K562 (cell line): ENCODE data around the gene RHEBL1. TPM values are rescaled to one million over a fixed set of nuclear protein-coding genes. Genes with fewer than 3 reads are reported as not detected.

Experiments used
- ATAC-seq: fragments of 200-7000 bp; cut with Tn5 transposase; 3 replicates; pipeline ENCODE4 v1.9.1; 2020; ENCODE audit warnings: moderate library complexity
- BruUV-seq: library from RNA; stranded (reverse); fragments of 400-500 nt; replicated peaks from 2 replicates; lab custom pipeline; 2021; lab: Mats Ljungman, UMichigan
- CTCF ChIA-PET: fragments of 300-600 bp; formaldehyde crosslinking; extraction: SDS; loops from one replicate; lab custom pipeline; 2021; ENCODE audit warnings: low intra/inter-chr PET ratio; lab: Yijun Ruan, JAX
- POLR2A ChIA-PET: fragments of 300-600, 350-650 bp; sonication (Branson Sonifier 250); formaldehyde crosslinking; extraction: SDS; loops from one replicate; lab custom pipeline; 2021; ENCODE audit warnings: antibody characterized with exemption, inconsistent platforms; lab: Yijun Ruan, JAX
- DNase-seq, 4 experiments: peaks; one replicate each; pipeline versions ENCODE4 v3.0.0 to v3.0.0-alpha.2; 2011 to 2018; ENCODE audit warnings: low spot score in 3 of 4, mixed read lengths in 3 of 4; ENCODE audit errors: extremely low read depth in 1 of 4
- FAIRE-seq: peaks from 2 replicates; lab custom pipeline; 2011; peaks lifted over from hg19 to GRCh38; lab: Jason Lieb, UNC
- H2AFZ ChIP-seq: 2 replicates; pipeline ENCODE4 v1.6.0; 2011; ENCODE audit warnings: low read depth, low read length, control low read depth, inconsistent platforms
- H3K27ac ChIP-seq: fragments of 200-600 bp; 3 replicates; pipeline ENCODE4 v1.8.0; 2011; ENCODE audit warnings: low read depth, mild to moderate bottlenecking, control low read depth, inconsistent platforms, low read length, moderate library complexity, mixed read lengths; ENCODE audit errors: extremely low read depth
- H3K27me3 ChIP-seq, 2 experiments: fragments of 300-600 bp in 1 of 2; 2 replicates in 1 of 2; 3 replicates in 1 of 2; pipeline versions ENCODE4 v1.6.0 to v1.8.0; 2011; ENCODE audit warnings: inconsistent platforms in 2 of 2, low read length in 2 of 2, mild to moderate bottlenecking in 1 of 2, mixed read lengths in 1 of 2, moderate library complexity in 1 of 2; ENCODE audit not compliant: control insufficient read depth in 2 of 2, insufficient read depth in 2 of 2
- H3K36me3 ChIP-seq: fragments of 300-600 bp; 3 replicates; pipeline ENCODE4 v1.8.0; 2011; ENCODE audit warnings: mild to moderate bottlenecking, low read length, inconsistent platforms; ENCODE audit not compliant: control insufficient read depth, insufficient read depth
- H3K4me1 ChIP-seq, 2 experiments: fragments of 200-600 bp in 1 of 2; replicated peaks in 1 of 2; 2 replicates in 1 of 2; 3 replicates in 1 of 2; pipeline versions ENCODE4 v1.5.1 to v1.8.0; 2011; ENCODE audit warnings: inconsistent platforms in 2 of 2, low read length in 2 of 2, mild to moderate bottlenecking in 1 of 2, mixed read lengths in 1 of 2, moderate library complexity in 1 of 2; ENCODE audit not compliant: control insufficient read depth in 2 of 2, insufficient read depth in 2 of 2
- H3K4me2 ChIP-seq: 2 replicates; pipeline ENCODE4 v1.6.1; 2011; ENCODE audit warnings: low read length, control low read depth, inconsistent platforms, mixed read lengths; ENCODE audit not compliant: insufficient read depth
- H3K4me3 ChIP-seq: fragments of 200-600 bp; sonication (generic), shearing (Covaris generic); 2 replicates; pipeline ENCODE4 v1.5.1; 2016; ENCODE audit warnings: control low read depth, inconsistent platforms
- H3K79me2 ChIP-seq: fragments of 200-600 bp; 3 replicates; pipeline ENCODE4 v1.8.0; 2011; ENCODE audit warnings: low read length, inconsistent platforms; ENCODE audit not compliant: control insufficient read depth, insufficient read depth
- H3K9ac ChIP-seq, 2 experiments: 2 replicates each; pipeline versions ENCODE4 v1.6.0 to v1.6.1; 2011; ENCODE audit warnings: low read depth in 2 of 2, low read length in 2 of 2, control low read depth in 1 of 2, inconsistent platforms in 1 of 2, mild to moderate bottlenecking in 1 of 2, mixed read lengths in 1 of 2; ENCODE audit not compliant: insufficient read depth in 1 of 2
- H3K9me1 ChIP-seq: one replicate; pipeline ENCODE4 v1.6.0; 2011; ENCODE audit warnings: inconsistent platforms, mild to moderate bottlenecking, low read length, moderate library complexity; ENCODE audit not compliant: control insufficient read depth, insufficient read depth
- H3K9me3 ChIP-seq: replicated peaks from 2 replicates; pipeline ENCODE4 v1.5.1; 2011; ENCODE audit warnings: low read depth, low read length, inconsistent platforms; ENCODE audit not compliant: control insufficient read depth, insufficient read depth
- H4K20me1 ChIP-seq: replicated peaks from 2 replicates; pipeline ENCODE4 v1.6.1; 2011; ENCODE audit warnings: low read length, inconsistent platforms, mixed read lengths; ENCODE audit not compliant: control insufficient read depth, insufficient read depth
- FOS ChIP-seq: IDR thresholded peaks from 3 replicates; pipeline ENCODE4 v1.6.1; 2011; ENCODE audit not compliant: insufficient read length; ENCODE audit errors: extremely low read depth
- FOXA3 ChIP-seq, 2 experiments: fragments of 450-650 bp in 1 of 2; sonication (generic) in 1 of 2; formaldehyde crosslinking; IDR thresholded peaks in 1 of 2; conservative IDR thresholded peaks in 1 of 2; 2 replicates each; pipeline versions ENCODE4 v1.4.0 to v1.8.0; 2020 to 2022; ENCODE audit warnings: mild to moderate bottlenecking in 2 of 2, missing genetic modification reagents in 1 of 2
- HEY1 ChIP-seq: fragments of 250-450 bp; sonication (Bioruptor Pico); IDR thresholded peaks from 2 replicates; pipeline ENCODE4 v1.5.0; 2020; ENCODE audit warnings: mild to moderate bottlenecking, moderate library complexity, borderline replicate concordance
- PML ChIP-seq: IDR thresholded peaks from 2 replicates; pipeline ENCODE4 v1.6.1; 2012; ENCODE audit warnings: low read length, inconsistent platforms
- POLR2B ChIP-seq: fragments of 450-650 bp; IDR thresholded peaks from 2 replicates; pipeline ENCODE4 v1.6.1; 2018; ENCODE audit warnings: low read depth; ENCODE audit not compliant: partially characterized antibody
- SMAD1 ChIP-seq: fragments of 150-350 bp; IDR thresholded peaks from 2 replicates; pipeline ENCODE4 v1.6.1; 2014; ENCODE audit warnings: low read length, low read depth; ENCODE audit not compliant: partially characterized antibody
- WGBS: fragments of 100-300 bp; shearing (Covaris generic); methylation state at CpG from one replicate; pipeline ENCODE4 v1.1.6; 2016; ENCODE audit warnings: low coverage, mixed read lengths; ENCODE audit not compliant: insufficient coverage; ENCODE audit errors: missing lambda C conversion rate; 5-methylcytosine and 5-hydroxymethylcytosine counted together
- in situ Hi-C: fragments of 300-500 bp; cut with MboI; formaldehyde crosslinking; loops from 4 replicates; pipeline ENCODE4 v1.15.0; 2018; ENCODE audit warnings: inconsistent platforms, mixed read lengths
- intact Hi-C: fragments of 100-400 bp; cut with micrococcal nuclease; formaldehyde crosslinking; loops from 2 replicates; pipeline ENCODE4 v1.14.2; 2022
- polyA plus RNA-seq, 8 experiments: library from polyadenylated mRNA; depleted of rRNA in 4 of 8; stranded (reverse) in 5 of 8; unstranded in 3 of 8; fragments of >200 nt; fragmentation: Nextera tagmentation in 2 of 8; fragmentation: Illumina TruSeq in 1 of 8; extraction: Ambion mirVana in 2 of 8; extraction: Trizol in 1 of 8; gene quantifications; 2 replicates each; pipeline versions ENCODE4 v1.2.1 to v1.2.3, GENCODE V29; 2011 to 2014; ENCODE audit warnings: inconsistent platforms in 1 of 8, missing spikeins in 1 of 8
- total RNA-seq, 7 experiments: library from RNA; depleted of rRNA in 6 of 7; stranded (reverse); fragments of >200 nt in 6 of 7; fragmentation: Illumina TruSeq in 2 of 7; extraction: Trizol in 2 of 7; gene quantifications; 2 replicates each; pipeline versions ENCODE4 v1.2.1 to v1.2.3, GENCODE V29; 2011 to 2021; ENCODE audit warnings: low replicate concordance in 1 of 7
- TF ChIP-seq, protein P1 (sequence below), 2 experiments: IDR thresholded peaks; 2 replicates each; pipeline ENCODE4 v1.6.1; 2012; ENCODE audit warnings: improper control_type of control experiment in 2 of 2, low read depth in 2 of 2, low read length in 2 of 2, borderline replicate concordance in 1 of 2
- TF ChIP-seq, protein P2 (sequence below): fragments of 250-450 bp; sonication (Bioruptor Pico); IDR thresholded peaks from 2 replicates; pipeline ENCODE4 v1.5.0; 2022; ENCODE audit warnings: mild to moderate bottlenecking
- TF ChIP-seq, protein P3 (sequence below): sonication (generic); formaldehyde crosslinking; IDR thresholded peaks from 2 replicates; pipeline ENCODE4 v1.8.0; 2022; ENCODE audit warnings: missing genetic modification reagents, mild to moderate bottlenecking, borderline replicate concordance
- TF ChIP-seq, protein P4 (sequence below): sonication (generic); formaldehyde crosslinking; IDR thresholded peaks from 2 replicates; pipeline ENCODE4 v1.8.1; 2022; ENCODE audit warnings: missing genetic modification reagents

The RHEBL1 gene
- total and polyA plus RNA-seq, 9 of the 15 experiments (the other 6 are each of a cell fraction or from before 2014, with no cell fraction given) = 4.3 to 36.1 (median 8.2) TPM

DNA sequence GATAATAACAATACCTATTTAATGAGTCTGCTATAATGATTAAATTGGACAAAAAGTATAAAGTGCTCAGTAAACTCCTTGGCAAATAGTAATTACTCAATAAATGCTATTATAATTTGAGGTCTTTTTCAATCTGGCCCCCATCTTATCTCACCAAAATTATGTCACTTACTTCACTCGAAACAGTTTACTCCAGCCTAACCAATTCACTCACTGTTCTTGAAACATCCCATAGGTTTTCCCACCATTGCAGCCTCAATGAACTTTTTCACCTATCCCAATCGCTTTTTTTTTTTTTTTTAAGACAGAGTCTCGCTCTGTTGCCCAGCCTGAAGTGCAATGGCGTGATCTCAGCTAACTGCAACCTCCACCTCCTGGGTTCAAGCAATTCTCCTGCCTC is 33.8 kb downstream of the RHEBL1 start:
- H3K9ac ChIP-seq = no peak overlapping the region
- H3K27me3 ChIP-seq = no peaks in the 10 kb centered on the region
- no peaks in the 10 kb centered on the region for H3K9me1 ChIP-seq
- intact Hi-C loops = no loop called here
- ChIA-PET CTCF (no interaction called here), POLR2A (interaction anchor here (0.7 to 12.9 kb wide), 4 partner anchors 9 to 17 kb away, joined by 3 to 78 read pairs (median 7); partner anchors contain the start of gene PRKAG1)
- peaks cover 0 to 13% of the 10 kb centered on the region in 2 experiments; a peak in 1 of 5 replicates for H3K4me1 ChIP-seq
- in situ Hi-C loops = no loop called here
- no peaks in the 10 kb centered on the region for H3K79me2 ChIP-seq
- FAIRE-seq (no peak), ATAC-seq (no peak), DNase-seq (no peak)
- H3K4me3 ChIP-seq = no peak overlapping the region
- H3K27ac ChIP-seq = no peak overlapping the region
- BruUV-seq = no TSS peak
- H4K20me1 ChIP-seq = no peaks in the 10 kb centered on the region; the same call in 1 of the 2 replicates
- 85% methylated on average over 2 of the region's 4 CpGs for WGBS
- peaks cover 97% of the 10 kb centered on the region; the same call in 2 of the 3 replicates for H3K36me3 ChIP-seq
- no peak overlapping the region for H3K4me2 ChIP-seq
- no peak overlapping the region for H2AFZ ChIP-seq
- H3K9me3 ChIP-seq = no peaks in the 10 kb centered on the region
- TF ChIP-seq, protein P1, sequence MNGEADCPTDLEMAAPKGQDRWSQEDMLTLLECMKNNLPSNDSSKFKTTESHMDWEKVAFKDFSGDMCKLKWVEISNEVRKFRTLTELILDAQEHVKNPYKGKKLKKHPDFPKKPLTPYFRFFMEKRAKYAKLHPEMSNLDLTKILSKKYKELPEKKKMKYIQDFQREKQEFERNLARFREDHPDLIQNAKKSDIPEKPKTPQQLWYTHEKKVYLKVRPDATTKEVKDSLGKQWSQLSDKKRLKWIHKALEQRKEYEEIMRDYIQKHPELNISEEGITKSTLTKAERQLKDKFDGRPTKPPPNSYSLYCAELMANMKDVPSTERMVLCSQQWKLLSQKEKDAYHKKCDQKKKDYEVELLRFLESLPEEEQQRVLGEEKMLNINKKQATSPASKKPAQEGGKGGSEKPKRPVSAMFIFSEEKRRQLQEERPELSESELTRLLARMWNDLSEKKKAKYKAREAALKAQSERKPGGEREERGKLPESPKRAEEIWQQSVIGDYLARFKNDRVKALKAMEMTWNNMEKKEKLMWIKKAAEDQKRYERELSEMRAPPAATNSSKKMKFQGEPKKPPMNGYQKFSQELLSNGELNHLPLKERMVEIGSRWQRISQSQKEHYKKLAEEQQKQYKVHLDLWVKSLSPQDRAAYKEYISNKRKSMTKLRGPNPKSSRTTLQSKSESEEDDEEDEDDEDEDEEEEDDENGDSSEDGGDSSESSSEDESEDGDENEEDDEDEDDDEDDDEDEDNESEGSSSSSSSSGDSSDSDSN (IDR thresholded peaks at IDR 0.05; ENCODE audit: borderline replicate concordance in 1 of 2, low read depth in 2 of 2, low read length in 2 of 2) = no peak
- no peak for TF ChIP-seq SMAD1
- TF ChIP-seq POLR2B = no peak
- no peak for TF ChIP-seq FOS
- TF ChIP-seq, protein P2, sequence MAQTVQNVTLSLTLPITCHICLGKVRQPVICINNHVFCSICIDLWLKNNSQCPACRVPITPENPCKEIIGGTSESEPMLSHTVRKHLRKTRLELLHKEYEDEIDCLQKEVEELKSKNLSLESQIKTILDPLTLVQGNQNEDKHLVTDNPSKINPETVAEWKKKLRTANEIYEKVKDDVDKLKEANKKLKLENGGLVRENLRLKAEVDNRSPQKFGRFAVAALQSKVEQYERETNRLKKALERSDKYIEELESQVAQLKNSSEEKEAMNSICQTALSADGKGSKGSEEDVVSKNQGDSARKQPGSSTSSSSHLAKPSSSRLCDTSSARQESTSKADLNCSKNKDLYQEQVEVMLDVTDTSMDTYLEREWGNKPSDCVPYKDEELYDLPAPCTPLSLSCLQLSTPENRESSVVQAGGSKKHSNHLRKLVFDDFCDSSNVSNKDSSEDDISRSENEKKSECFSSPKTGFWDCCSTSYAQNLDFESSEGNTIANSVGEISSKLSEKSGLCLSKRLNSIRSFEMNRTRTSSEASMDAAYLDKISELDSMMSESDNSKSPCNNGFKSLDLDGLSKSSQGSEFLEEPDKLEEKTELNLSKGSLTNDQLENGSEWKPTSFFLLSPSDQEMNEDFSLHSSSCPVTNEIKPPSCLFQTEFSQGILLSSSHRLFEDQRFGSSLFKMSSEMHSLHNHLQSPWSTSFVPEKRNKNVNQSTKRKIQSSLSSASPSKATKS (CRISPR knock-in tag) = no peak
- TF ChIP-seq FOXA3 (CRISPR knock-in tag; conservative IDR thresholded peaks at IDR 0.05 in 1 of 2, IDR thresholded peaks at IDR 0.05 in 1 of 2) = no peak
- TF ChIP-seq PML = no peak
- TF ChIP-seq, protein P3, sequence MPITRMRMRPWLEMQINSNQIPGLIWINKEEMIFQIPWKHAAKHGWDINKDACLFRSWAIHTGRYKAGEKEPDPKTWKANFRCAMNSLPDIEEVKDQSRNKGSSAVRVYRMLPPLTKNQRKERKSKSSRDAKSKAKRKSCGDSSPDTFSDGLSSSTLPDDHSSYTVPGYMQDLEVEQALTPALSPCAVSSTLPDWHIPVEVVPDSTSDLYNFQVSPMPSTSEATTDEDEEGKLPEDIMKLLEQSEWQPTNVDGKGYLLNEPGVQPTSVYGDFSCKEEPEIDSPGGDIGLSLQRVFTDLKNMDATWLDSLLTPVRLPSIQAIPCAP (CRISPR knock-in tag) = no peak
- TF ChIP-seq, protein P4, sequence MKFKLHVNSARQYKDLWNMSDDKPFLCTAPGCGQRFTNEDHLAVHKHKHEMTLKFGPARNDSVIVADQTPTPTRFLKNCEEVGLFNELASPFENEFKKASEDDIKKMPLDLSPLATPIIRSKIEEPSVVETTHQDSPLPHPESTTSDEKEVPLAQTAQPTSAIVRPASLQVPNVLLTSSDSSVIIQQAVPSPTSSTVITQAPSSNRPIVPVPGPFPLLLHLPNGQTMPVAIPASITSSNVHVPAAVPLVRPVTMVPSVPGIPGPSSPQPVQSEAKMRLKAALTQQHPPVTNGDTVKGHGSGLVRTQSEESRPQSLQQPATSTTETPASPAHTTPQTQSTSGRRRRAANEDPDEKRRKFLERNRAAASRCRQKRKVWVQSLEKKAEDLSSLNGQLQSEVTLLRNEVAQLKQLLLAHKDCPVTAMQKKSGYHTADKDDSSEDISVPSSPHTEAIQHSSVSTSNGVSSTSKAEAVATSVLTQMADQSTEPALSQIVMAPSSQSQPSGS (CRISPR knock-in tag) = no peak
- TF ChIP-seq HEY1 = no peak
